IPS-18a (cell line): Measurements from ENCODE around the gene FFAR4.
A peak's percentile ranks its signal among the peaks of the same experiment; 100 is the strongest.

ENCODE experiments used
- H3K27ac ChIP-seq: one replicate; pipeline ENCODE4 v1.5.1; 2013; ENCODE audit warnings: low read length
- H3K27me3 ChIP-seq: one replicate; pipeline ENCODE4 v1.6.1; 2013; ENCODE audit warnings: mild to moderate bottlenecking, low read length; ENCODE audit not compliant: control insufficient read depth, insufficient read depth
- H3K36me3 ChIP-seq: one replicate; pipeline ENCODE4 v1.6.1; 2013; ENCODE audit warnings: low read depth, low read length; ENCODE audit not compliant: control insufficient read depth
- H3K4me1 ChIP-seq: one replicate; pipeline ENCODE4 v1.6.1; 2013; ENCODE audit warnings: low read depth, low read length; ENCODE audit not compliant: control insufficient read depth
- H3K4me3 ChIP-seq: one replicate; pipeline ENCODE4 v1.5.1; 2013; ENCODE audit warnings: low read length
- H3K9ac ChIP-seq: one replicate; pipeline ENCODE4 v1.6.1; 2013; ENCODE audit warnings: mild to moderate bottlenecking, low read length, moderate library complexity
- H3K9me3 ChIP-seq: one replicate; pipeline ENCODE4 v1.6.1; 2013; ENCODE audit warnings: low read depth, low read length; ENCODE audit not compliant: control insufficient read depth

FFAR4 gene

DNA sequence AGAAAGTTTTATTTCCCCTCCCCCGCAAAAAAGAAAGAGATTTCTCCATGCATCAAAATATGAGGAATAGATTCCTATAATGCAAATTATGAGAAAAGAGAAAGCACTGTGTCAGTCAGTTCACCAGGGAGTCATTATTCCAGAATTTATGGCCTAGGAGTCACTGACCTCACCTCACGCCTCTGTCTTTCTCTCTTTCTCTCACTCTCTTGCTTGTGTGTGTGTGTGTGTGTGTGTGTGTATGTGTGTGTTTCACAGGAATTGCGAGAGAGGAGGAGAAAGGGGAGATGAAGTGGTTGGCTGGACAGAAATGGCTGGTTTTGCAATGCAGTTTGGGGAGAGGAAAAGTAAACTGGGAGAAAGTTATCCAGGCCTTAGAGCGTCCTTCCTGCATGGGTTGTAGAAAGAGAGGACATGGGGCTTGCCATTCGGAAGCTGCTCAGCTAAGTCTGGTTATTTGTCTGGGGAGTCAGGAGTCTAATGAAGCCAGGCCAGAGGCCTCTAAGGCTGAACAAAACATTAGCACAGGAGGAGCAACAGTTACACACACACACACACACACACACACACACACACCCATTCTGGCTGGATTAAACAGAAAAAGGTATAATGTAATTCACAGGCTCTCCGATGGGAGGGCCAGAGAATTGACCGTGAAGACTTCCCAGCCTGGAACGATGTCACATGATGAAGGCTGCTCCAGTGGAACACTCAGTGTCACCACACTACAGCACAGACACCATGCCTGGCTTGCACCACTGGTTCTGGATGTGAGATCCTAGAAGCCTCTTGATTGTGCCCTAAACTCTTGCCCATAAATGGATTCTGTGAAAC, 12.8 kb upstream of the FFAR4 start:
- no peaks in the 10 kb centered on the region for H3K9me3 ChIP-seq
- H3K27me3 ChIP-seq, result no peaks in the 10 kb centered on the region

DNA sequence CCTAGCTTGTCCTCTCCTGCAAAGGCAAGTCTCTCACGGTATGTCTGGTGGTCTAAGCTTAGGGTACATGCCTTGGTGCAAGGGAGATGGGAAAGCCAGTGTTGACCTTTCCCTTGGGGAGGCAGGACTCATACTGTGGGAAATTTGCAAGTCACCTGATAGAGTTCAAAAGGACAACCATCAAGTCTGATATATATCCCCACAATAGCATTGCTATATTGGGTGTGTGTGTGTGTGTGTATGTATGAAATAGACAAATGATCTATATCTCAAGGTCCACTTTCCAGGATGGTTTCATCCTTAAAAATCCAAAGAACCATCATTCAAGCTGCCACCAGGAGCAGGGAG, 12.2 kb upstream of the FFAR4 start:
- H3K4me3 ChIP-seq, result no peak overlapping the region
- no peaks in the 10 kb centered on the region for H3K36me3 ChIP-seq
- H3K27ac ChIP-seq, result no peak overlapping the region
- no peaks in the 10 kb centered on the region for H3K27me3 ChIP-seq
- H3K4me1 ChIP-seq, result peaks cover 3% of the 10 kb centered on the region
- H3K9ac ChIP-seq, result no peak overlapping the region
- no peaks in the 10 kb centered on the region for H3K9me3 ChIP-seq

More for the DNA sequence above, 12.8 kb upstream of the FFAR4 start:
- Histone ChIP-seq H3K9ac (no peak overlapping the region), H3K4me3 (no peak overlapping the region), H3K4me1 (peaks cover 3% of the 10 kb centered on the region), H3K27ac (no peak overlapping the region), H3K36me3 (no peaks in the 10 kb centered on the region)

GRCh38 chr10:93554760-93555432, 11.6 kb upstream of the FFAR4 start:
- no peaks in the 10 kb centered on the region for H3K36me3 ChIP-seq
- no peak overlapping the region for H3K4me3 ChIP-seq
- no peaks in the 10 kb centered on the region for H3K9me3 ChIP-seq
- H3K27ac ChIP-seq, result no peak overlapping the region
- no peaks in the 10 kb centered on the region for H3K27me3 ChIP-seq
- H3K4me1 ChIP-seq, result peaks cover 3% of the 10 kb centered on the region
- no peak overlapping the region for H3K9ac ChIP-seq

GRCh38 chr10:93559490-93559889, 7.0 kb upstream of the FFAR4 start:
- Histone ChIP-seq H3K36me3 (no peaks in the 10 kb centered on the region), H3K4me3 (no peak overlapping the region), H3K9me3 (no peaks in the 10 kb centered on the region), H3K27ac (no peak overlapping the region), H3K4me1 (peaks cover 3% of the 10 kb centered on the region), H3K9ac (no peak overlapping the region), H3K27me3 (peaks cover 2% of the 10 kb centered on the region)

GRCh38 chr10:93560541-93560940, 5.9 kb upstream of the FFAR4 start:
- Histone ChIP-seq H3K27ac (no peak overlapping the region), H3K4me1 (no peaks in the 10 kb centered on the region), H3K9ac (no peak overlapping the region), H3K9me3 (no peaks in the 10 kb centered on the region), H3K27me3 (peaks cover 13% of the 10 kb centered on the region), H3K36me3 (no peaks in the 10 kb centered on the region), H3K4me3 (no peak overlapping the region)

DNA sequence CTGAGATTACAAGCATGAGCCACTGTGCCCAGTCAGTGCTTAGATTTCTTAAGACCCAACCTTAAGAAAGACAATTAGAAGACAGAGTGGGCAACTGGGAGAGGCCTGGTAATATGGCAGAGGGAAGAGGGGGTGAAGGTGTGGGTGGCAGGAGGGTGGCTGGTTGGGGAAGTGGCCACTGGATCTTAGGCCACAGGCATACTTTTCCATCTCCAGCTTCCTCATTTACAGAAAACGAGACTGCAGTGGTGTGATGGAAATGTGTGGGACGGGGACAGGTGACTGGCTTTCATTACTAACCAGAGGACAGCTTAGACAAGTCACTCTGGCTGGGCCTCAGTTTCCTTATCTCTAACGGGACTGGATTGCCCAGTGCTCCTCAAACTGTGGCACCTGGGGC, 1.0 kb upstream of the FFAR4 start:
- H3K36me3 ChIP-seq, result no peaks in the 10 kb centered on the region
- no peak overlapping the region for H3K9ac ChIP-seq
- no peaks in the 10 kb centered on the region for H3K4me1 ChIP-seq
- H3K27ac ChIP-seq, result no peak overlapping the region
- no peaks in the 10 kb centered on the region for H3K9me3 ChIP-seq
- peaks cover 62% of the 10 kb centered on the region for H3K27me3 ChIP-seq
- no peak overlapping the region for H3K4me3 ChIP-seq

DNA sequence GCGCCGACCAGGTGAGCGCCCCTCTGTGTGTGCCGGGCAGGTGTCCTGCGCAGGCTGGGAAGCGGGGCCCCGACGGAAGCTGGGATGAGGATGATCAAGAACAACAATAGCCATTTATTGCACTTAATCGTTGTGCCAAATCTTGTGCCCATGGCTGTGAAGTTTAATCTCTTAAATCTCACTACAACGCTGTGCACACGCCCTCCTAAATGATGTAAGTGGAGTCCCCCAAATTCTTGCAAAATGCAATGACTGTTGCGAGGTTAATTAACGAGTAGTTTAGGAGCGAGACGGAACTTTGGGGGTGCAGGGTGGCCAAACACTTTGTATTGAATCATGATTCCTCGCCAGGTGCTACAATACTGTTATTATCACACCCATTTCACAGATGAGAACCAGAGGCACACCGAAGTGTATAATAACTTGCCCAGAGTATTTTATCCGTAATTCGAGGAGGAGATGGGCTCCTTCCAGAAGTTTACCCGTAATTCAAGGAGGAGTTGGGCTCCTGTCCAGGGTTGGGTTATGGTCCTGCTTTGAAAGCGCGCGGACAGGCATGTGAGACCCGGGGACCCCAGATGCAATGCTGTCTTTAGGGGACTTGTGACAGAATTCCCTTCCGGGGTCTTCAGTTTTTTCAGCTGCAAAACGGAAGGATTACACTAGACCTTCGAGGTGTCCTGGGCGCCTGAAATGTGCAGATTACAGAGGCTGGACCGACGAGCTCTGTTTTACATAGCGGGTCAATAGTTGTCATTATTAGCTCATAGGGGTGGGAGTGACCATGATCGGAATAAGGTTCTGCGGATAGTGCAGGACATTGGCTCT, 1.0 kb downstream of the FFAR4 start:
- Histone ChIP-seq H3K27ac (no peak overlapping the region), H3K9ac (no peak overlapping the region), H3K4me3 (peak overlapping the region; percentile 60), H3K9me3 (no peaks in the 10 kb centered on the region), H3K27me3 (peaks cover 80% of the 10 kb centered on the region), H3K4me1 (no peaks in the 10 kb centered on the region), H3K36me3 (no peaks in the 10 kb centered on the region)

GRCh38 chr10:93568105-93568390, 1.6 kb downstream of the FFAR4 start:
- Histone ChIP-seq H3K27ac (no peak overlapping the region), H3K9ac (no peak overlapping the region), H3K4me1 (no peaks in the 10 kb centered on the region), H3K27me3 (peaks cover 81% of the 10 kb centered on the region), H3K36me3 (no peaks in the 10 kb centered on the region), H3K9me3 (no peaks in the 10 kb centered on the region), H3K4me3 (no peak overlapping the region)

GRCh38 chr10:93570383-93570782, 3.9 kb downstream of the FFAR4 start:
- Histone ChIP-seq H3K9ac (no peak overlapping the region), H3K4me1 (no peaks in the 10 kb centered on the region), H3K36me3 (no peaks in the 10 kb centered on the region), H3K9me3 (no peaks in the 10 kb centered on the region), H3K27me3 (peaks cover 70% of the 10 kb centered on the region), H3K27ac (no peak overlapping the region), H3K4me3 (no peak overlapping the region)

DNA sequence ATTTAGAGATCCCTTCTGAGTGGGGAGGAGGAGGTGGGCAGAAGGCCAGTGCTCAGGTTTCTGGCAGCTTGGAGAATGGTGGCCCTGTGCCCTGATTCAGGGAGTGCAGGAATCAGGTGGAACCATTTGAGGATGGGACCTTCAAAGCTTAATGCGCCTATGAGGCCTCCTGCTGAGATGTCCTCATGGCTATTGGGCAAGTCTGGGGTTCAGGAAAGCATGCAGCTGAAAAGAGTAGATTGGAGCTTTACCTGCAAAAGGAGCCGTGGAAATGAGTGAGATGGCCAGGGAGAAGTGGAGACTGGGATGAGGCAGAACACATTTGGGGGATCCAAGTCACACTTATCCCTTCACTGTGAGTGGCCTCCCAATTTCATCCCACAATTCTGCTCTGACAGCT, 6.1 kb downstream of the FFAR4 start:
- no peak overlapping the region for H3K27ac ChIP-seq
- H3K4me1 ChIP-seq, result no peaks in the 10 kb centered on the region
- peaks cover 48% of the 10 kb centered on the region for H3K27me3 ChIP-seq
- H3K9ac ChIP-seq, result no peak overlapping the region
- no peaks in the 10 kb centered on the region for H3K9me3 ChIP-seq
- H3K4me3 ChIP-seq, result no peak overlapping the region
- H3K36me3 ChIP-seq, result no peaks in the 10 kb centered on the region

DNA sequence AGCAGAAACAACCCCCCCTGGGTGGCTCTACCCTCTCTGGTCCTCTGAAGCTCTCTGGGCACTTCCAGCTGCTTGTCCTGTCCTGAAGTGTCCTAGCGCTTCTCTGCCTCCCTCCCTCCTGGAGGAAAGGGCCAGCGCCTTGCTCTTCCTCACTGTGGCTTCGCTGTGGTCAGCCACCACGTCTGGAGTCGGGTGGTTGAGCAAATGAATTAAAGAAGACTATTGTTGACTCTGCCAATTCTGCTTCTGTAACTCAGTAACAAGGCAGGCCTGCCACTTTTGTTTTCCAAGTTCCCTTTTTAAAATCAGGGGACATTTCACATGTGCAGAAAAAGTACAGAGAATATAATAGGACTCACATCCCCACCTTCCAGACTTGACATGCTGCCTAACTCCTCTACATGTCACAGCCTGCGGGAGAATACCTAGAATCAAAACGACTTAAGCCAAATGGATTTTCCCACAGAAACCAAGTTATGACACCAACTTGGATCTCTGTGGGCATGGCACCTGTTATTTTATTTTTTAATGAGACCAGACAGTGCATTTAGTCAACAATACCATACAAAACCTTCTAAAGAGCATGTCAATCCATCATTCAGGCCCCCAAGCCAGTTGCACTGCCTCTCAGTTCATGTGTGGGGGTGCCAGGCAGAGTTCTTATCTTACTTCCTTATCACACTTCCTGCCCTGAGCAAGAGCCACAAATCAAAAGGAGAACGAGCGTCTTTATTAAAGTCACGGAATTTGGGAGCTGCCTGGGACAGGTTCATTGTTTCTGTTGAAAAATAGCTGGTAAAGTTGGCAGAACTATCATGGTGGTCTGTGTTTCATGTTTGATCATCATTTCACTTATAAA, 6.8 kb downstream of the FFAR4 start:
- no peaks in the 10 kb centered on the region for H3K9me3 ChIP-seq
- H3K36me3 ChIP-seq, result no peaks in the 10 kb centered on the region
- H3K27ac ChIP-seq, result no peak overlapping the region
- no peak overlapping the region for H3K9ac ChIP-seq
- no peak overlapping the region for H3K4me3 ChIP-seq
- peaks cover 41% of the 10 kb centered on the region for H3K27me3 ChIP-seq
- H3K4me1 ChIP-seq, result no peaks in the 10 kb centered on the region
